Parathyroid adenoma (tissue), 2 donors: Measurements from ENCODE around the gene ROBO1.

Experiments used
- H2AFZ ChIP-seq: fragments of 300-600 bp; sonication (generic); one replicate; pipeline ENCODE4 v1.7.0; 2017; ENCODE audit warnings: antibody characterized with exemption, mild to moderate bottlenecking
- H3K27ac ChIP-seq: fragments of 300-600 bp; sonication (generic); one replicate; pipeline ENCODE4 v1.7.0; 2017
- H3K27me3 ChIP-seq: fragments of 300-600 bp; sonication (generic); one replicate; pipeline ENCODE4 v1.7.0; 2017; ENCODE audit warnings: low read length; ENCODE audit not compliant: control insufficient read depth, insufficient read depth
- H3K36me3 ChIP-seq: fragments of 300-600 bp; sonication (generic); one replicate; pipeline ENCODE4 v1.7.0; 2017; ENCODE audit warnings: low read length; ENCODE audit not compliant: control insufficient read depth, insufficient read depth
- H3K4me1 ChIP-seq: fragments of 300-600 bp; sonication (generic); one replicate; pipeline ENCODE4 v1.7.0; 2017; ENCODE audit warnings: control low read depth
- H3K4me2 ChIP-seq: fragments of 300-600 bp; sonication (generic); one replicate; pipeline ENCODE4 v1.7.0; 2017; ENCODE audit warnings: low read length
- H3K4me3 ChIP-seq: fragments of 300-600 bp; sonication (generic); one replicate; pipeline ENCODE4 v1.7.0; 2017; ENCODE audit warnings: low read depth, low read length
- H3K79me2 ChIP-seq: fragments of 300-600 bp; sonication (generic); one replicate; pipeline ENCODE4 v1.7.0; 2017; ENCODE audit warnings: control low read depth
- H3K9ac ChIP-seq: fragments of 300-600 bp; sonication (generic); one replicate; pipeline ENCODE4 v1.7.0; 2017; ENCODE audit warnings: mild to moderate bottlenecking
- H3K9me3 ChIP-seq: fragments of 300-600 bp; sonication (generic); one replicate; pipeline ENCODE4 v1.7.0; 2017; ENCODE audit warnings: low read length; ENCODE audit not compliant: control insufficient read depth
- TF ChIP-seq, protein P1 (sequence below): fragments of 300-600 bp; sonication (generic); IDR thresholded peaks from one replicate; pipeline ENCODE4 v1.7.0; 2017; ENCODE audit warnings: antibody characterized with exemption, mild to moderate bottlenecking
- donor health status: primary hyperparathyroidism.

ROBO1 gene

DNA sequence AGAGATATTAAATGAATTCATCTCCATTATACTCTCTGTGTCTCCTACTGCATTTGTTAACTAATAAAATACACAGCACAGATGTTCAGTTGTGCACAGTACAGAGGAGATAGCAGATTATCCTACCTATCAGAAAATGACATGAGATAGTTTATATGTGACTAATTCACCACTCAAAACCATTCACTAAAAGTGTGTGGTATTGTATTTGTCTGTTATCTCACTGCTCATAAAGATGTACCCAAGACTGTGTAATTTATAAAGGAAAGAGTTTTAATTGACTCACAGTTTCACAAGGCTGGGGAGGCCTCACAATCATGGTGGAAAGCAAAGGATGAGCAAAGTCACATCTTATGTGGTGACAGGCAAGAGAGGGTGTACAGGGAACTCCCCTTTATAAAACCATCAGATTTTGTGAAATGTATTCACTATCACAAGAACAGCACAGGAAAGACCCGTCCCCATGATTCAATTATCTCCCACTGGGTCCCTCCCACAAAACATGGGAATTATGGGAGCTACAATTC lies 936.3 kb downstream of the ROBO1 start:
- H2AFZ ChIP-seq: no peak overlapping the region
- no peaks in the 10 kb centered on the region for H3K27me3 ChIP-seq
- H3K9me3 ChIP-seq: no peaks in the 10 kb centered on the region
- no peak overlapping the region for H3K4me3 ChIP-seq
- H3K27ac ChIP-seq: no peak overlapping the region
- H3K79me2 ChIP-seq: no peaks in the 10 kb centered on the region
- H3K36me3 ChIP-seq: no peaks in the 10 kb centered on the region
- no peak overlapping the region for H3K9ac ChIP-seq
- TF ChIP-seq, protein P1, sequence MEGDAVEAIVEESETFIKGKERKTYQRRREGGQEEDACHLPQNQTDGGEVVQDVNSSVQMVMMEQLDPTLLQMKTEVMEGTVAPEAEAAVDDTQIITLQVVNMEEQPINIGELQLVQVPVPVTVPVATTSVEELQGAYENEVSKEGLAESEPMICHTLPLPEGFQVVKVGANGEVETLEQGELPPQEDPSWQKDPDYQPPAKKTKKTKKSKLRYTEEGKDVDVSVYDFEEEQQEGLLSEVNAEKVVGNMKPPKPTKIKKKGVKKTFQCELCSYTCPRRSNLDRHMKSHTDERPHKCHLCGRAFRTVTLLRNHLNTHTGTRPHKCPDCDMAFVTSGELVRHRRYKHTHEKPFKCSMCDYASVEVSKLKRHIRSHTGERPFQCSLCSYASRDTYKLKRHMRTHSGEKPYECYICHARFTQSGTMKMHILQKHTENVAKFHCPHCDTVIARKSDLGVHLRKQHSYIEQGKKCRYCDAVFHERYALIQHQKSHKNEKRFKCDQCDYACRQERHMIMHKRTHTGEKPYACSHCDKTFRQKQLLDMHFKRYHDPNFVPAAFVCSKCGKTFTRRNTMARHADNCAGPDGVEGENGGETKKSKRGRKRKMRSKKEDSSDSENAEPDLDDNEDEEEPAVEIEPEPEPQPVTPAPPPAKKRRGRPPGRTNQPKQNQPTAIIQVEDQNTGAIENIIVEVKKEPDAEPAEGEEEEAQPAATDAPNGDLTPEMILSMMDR: no peak
- no peaks in the 10 kb centered on the region for H3K4me1 ChIP-seq
- no peak overlapping the region for H3K4me2 ChIP-seq

DNA sequence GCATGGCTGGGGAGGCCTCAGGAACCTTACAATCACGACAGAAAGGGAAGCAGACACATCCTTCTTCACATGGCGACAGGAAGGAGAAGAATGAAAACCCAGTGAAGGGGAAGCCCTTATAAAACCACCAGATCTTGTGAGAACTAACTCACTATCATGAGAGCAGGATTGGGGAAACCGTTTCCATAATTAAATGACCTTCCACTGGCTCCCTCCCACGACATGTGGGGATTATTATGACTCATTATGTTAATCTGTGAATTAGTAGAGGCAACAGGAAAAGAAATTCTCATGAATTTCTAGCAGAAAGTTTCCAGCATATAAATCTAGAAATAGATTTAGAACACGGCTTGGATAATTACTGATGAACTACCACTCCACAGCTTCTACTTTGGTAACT lies 937.3 kb downstream of the ROBO1 start:
- H3K4me3 ChIP-seq: no peak overlapping the region
- no peaks in the 10 kb centered on the region for H3K9me3 ChIP-seq
- H3K4me1 ChIP-seq: no peaks in the 10 kb centered on the region
- no peaks in the 10 kb centered on the region for H3K27me3 ChIP-seq
- TF ChIP-seq, protein P1: no peak
- H3K79me2 ChIP-seq: no peaks in the 10 kb centered on the region
- H2AFZ ChIP-seq: no peak overlapping the region
- H3K9ac ChIP-seq: no peak overlapping the region
- H3K4me2 ChIP-seq: no peak overlapping the region
- H3K27ac ChIP-seq: no peak overlapping the region
- H3K36me3 ChIP-seq: no peaks in the 10 kb centered on the region

DNA sequence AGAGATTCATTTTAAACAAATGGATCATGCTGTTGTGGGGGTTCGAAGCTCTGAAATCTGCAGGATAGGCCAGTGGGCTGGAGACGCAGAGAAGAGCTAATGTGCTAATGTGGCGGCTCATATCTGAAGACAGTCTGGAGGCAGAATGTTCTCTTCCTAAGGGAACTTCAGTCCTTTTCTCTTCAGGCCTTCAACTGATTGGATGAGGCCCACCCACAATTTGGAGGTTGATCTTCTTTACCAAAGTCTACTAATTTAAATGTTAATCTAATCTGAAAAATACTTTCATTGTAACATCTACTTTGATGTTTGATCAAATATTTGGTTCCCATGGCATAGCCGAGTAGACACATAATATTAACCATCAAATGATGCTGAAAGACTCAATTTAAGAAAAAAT lies 940.2 kb downstream of the ROBO1 start:
- no peak overlapping the region for H3K27ac ChIP-seq
- no peak overlapping the region for H3K4me3 ChIP-seq
- H3K9me3 ChIP-seq: no peaks in the 10 kb centered on the region
- TF ChIP-seq, protein P1: no peak
- no peaks in the 10 kb centered on the region for H3K27me3 ChIP-seq
- H3K36me3 ChIP-seq: no peaks in the 10 kb centered on the region
- H3K79me2 ChIP-seq: no peaks in the 10 kb centered on the region
- no peak overlapping the region for H3K9ac ChIP-seq
- no peaks in the 10 kb centered on the region for H3K4me1 ChIP-seq
- no peak overlapping the region for H2AFZ ChIP-seq
- H3K4me2 ChIP-seq: no peak overlapping the region

DNA sequence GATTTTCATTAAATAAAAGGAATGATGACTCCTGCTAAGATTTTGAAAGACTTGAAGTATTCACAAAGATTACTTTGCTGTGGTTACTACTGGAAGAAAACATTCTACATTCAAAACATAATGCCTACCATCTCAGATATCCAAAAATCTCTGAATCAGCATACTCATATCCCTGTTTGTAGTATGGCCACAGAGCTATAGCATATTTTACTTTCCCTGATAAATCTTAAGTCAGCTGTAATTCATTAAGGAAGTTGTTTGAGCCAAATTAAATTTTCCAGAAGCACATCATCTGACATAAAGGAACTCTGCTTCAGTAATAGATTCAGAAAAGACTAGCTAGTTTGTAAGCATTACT lies 942.0 kb downstream of the ROBO1 start:
- Histone ChIP-seq H3K4me2 (no peak overlapping the region), H3K36me3 (no peaks in the 10 kb centered on the region), H3K27me3 (no peaks in the 10 kb centered on the region), H3K9me3 (no peaks in the 10 kb centered on the region), H3K9ac (no peak overlapping the region), H2AFZ (no peak overlapping the region), H3K79me2 (no peaks in the 10 kb centered on the region), H3K4me1 (no peaks in the 10 kb centered on the region), H3K27ac (no peak overlapping the region), H3K4me3 (no peak overlapping the region)
- TF ChIP-seq, protein P1: no peak

DNA sequence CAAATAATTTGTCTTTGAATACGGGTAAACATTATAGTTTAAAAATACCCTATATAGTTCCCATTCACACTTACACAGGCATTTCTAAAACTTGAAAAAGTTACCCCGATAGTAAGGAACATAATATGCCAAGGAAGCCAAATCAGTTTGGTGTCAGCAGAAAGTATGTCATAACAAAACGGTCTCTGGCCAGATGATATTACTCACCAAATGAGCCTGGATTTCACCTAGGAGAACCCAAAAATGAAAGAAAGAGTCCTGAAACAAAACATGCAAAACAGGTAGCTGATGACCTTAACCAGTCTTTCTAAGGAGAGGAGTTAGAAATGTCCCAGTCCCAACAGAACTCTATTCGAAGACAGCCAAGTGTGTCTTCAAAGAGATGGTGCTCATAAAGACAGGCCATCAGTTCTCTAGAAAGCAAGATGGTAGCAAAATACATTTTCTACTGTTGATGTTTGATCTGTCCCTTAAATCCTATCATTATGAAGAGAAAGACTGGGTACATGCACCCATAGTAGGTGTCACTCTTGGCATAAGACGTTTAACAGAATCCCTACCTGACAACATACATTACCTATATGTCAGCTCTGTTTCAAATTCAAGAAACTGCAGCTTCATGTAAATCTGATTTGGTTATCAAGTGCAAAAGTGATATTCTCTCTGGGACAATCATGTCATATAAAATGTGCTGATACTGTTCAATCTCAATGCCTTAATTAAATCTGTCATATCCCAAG lies 942.5 kb downstream of the ROBO1 start:
- Histone ChIP-seq H3K4me3 (no peak overlapping the region), H3K4me2 (no peak overlapping the region), H3K9me3 (no peaks in the 10 kb centered on the region), H3K4me1 (no peaks in the 10 kb centered on the region), H3K36me3 (no peaks in the 10 kb centered on the region), H3K27ac (no peak overlapping the region), H3K9ac (no peak overlapping the region), H2AFZ (no peak overlapping the region), H3K27me3 (no peaks in the 10 kb centered on the region), H3K79me2 (no peaks in the 10 kb centered on the region)
- TF ChIP-seq, protein P1: no peak
